Measurements from ENCODE around the gene CDC42BPA. TPM values are rescaled to one million over a fixed set of nuclear protein-coding genes. Genes with fewer than 3 reads are reported as not detected.
A peak's percentile ranks its signal among the peaks of the same experiment; 100 is the strongest.

The CDC42BPA gene
- total and polyA plus RNA-seq, 2 of the 13 experiments (the other 11 are each of a cell fraction or from before 2014, with no cell fraction given), result 6.5 to 16.0 TPM

- no peaks in the 10 kb centered on the region for H3K79me2 ChIP-seq (ENCODE audit: insufficient read depth, low read length)
- FAIRE-seq (no peak), ATAC-seq (no peak), DNase-seq (ENCODE audit: low spot score) (no peak)
- in situ Hi-C loops (cut with HindIII; ENCODE audit: extremely low pct_ligation_motif_present, low pct_unique_long_range_greater_than_20kb), result no loop called here
- no peaks in the 10 kb centered on the region for H3K36me3 ChIP-seq (replicated peaks in 1 of 2; ENCODE audit: control insufficient read depth in 1 of 2, insufficient read depth in 2 of 2, low read length in 2 of 2)
- peak; percentile 63 for TF ChIP-seq CEBPB (IDR thresholded peaks at IDR 0.05; ENCODE audit: borderline replicate concordance, low read depth, low read length)
- no peak for TF ChIP-seq HNF4A (CRISPR knock-in tag; IDR thresholded peaks at IDR 0.05)
- TF ChIP-seq ZNF770 (CRISPR knock-in tag; IDR thresholded peaks at IDR 0.05), result no peak
- 37% methylated on average over 13 of the region's 15 CpGs for WGBS (ENCODE audit: low lambda C conversion rate)
- no TSS peak for BruUV-seq (replicated peaks)
- ChIA-PET POLR2A (no interaction called here), CTCF (ENCODE audit: low intra/inter-chr PET ratio, low total read pairs) (no interaction called here)
- H3K9me3 ChIP-seq (ENCODE audit: low read length), result no peaks in the 10 kb centered on the region
- H2AFZ ChIP-seq (ENCODE audit: low read length), result no peak overlapping the region
- H3K27me3 ChIP-seq (ENCODE audit: control insufficient read depth in 1 of 2, insufficient read depth in 2 of 2, low read length in 2 of 2), result peaks cover 0 to 16% of the 10 kb centered on the region in 2 experiments; a peak in 1 of 5 replicates
- no peaks in the 10 kb centered on the region for H4K20me1 ChIP-seq (ENCODE audit: insufficient read depth, low read length)
- intact Hi-C loops (cut with micrococcal nuclease; ENCODE audit: unreplicated experiment), result no loop called here
- peaks cover 15% of the 10 kb centered on the region for H3K4me1 ChIP-seq (ENCODE audit: insufficient read depth, low read length)
- no peak overlapping the region for H3K9ac ChIP-seq (ENCODE audit: insufficient read depth, low read depth, low read length)
- H3K4me2 ChIP-seq (ENCODE audit: low read depth, low read length), result no peak overlapping the region
- no peak overlapping the region for H3K4me3 ChIP-seq (replicated peaks in 1 of 3; ENCODE audit: insufficient read depth in 1 of 3, low read depth in 2 of 3, low read length in 3 of 3)
- H3K27ac ChIP-seq (ENCODE audit: extremely low read length, insufficient read depth, low read length), result no peak overlapping the region
Measured at GRCh38 chr1:227355542-227356245, 37.4 kb upstream of the CDC42BPA start.

GRCh38 chr1:227353186-227353585 is 34.9 kb upstream of the CDC42BPA start:
- no TSS peak for BruUV-seq (replicated peaks)
- DNase-seq (ENCODE audit: low spot score) (no peak), ATAC-seq (no peak)
- no peak for TF ChIP-seq ZBTB7B (CRISPR knock-in tag; IDR thresholded peaks at IDR 0.05)
- no peak for TF ChIP-seq ZNF749 (CRISPR knock-in tag; IDR thresholded peaks at IDR 0.05; ENCODE audit: borderline replicate concordance)
- no peak for TF ChIP-seq KLF15 (CRISPR knock-in tag; IDR thresholded peaks at IDR 0.05; ENCODE audit: borderline replicate concordance)
- TF ChIP-seq ATF7-NPFF (CRISPR knock-in tag; IDR thresholded peaks at IDR 0.05; ENCODE audit: low read depth), result no peak
- no peak for TF ChIP-seq FUBP1 (CRISPR knock-in tag; IDR thresholded peaks at IDR 0.05; ENCODE audit: borderline replicate concordance)
- no peak for TF ChIP-seq MXI1 (IDR thresholded peaks at IDR 0.05; ENCODE audit: borderline replicate concordance, low read depth, low read length)
- TF ChIP-seq ZBTB44 (CRISPR knock-in tag; IDR thresholded peaks at IDR 0.05), result no peak
- TF ChIP-seq SP4 (CRISPR knock-in tag; IDR thresholded peaks at IDR 0.05), result no peak
- TF ChIP-seq NBN (conservative IDR thresholded peaks at IDR 0.05), result no peak
- no peak for TF ChIP-seq PTBP1 (IDR thresholded peaks at IDR 0.05; ENCODE audit: low read depth, low read length, poor library complexity, severe bottlenecking)

More at GRCh38 chr1:227353186-227353585, 34.9 kb upstream of the CDC42BPA start:
- H4K20me1 ChIP-seq (ENCODE audit: insufficient read depth, low read length), result no peaks in the 10 kb centered on the region
- H2AFZ ChIP-seq (ENCODE audit: low read length), result no peak overlapping the region
- no peak overlapping the region for H3K4me3 ChIP-seq (replicated peaks in 1 of 3; ENCODE audit: insufficient read depth in 1 of 3, low read depth in 2 of 3, low read length in 3 of 3)
- peaks cover 0 to 8% of the 10 kb centered on the region in 2 experiments; a peak in 1 of 5 replicates for H3K27me3 ChIP-seq (ENCODE audit: control insufficient read depth in 1 of 2, insufficient read depth in 2 of 2, low read length in 2 of 2)
- H3K36me3 ChIP-seq (replicated peaks in 1 of 2; ENCODE audit: control insufficient read depth in 1 of 2, insufficient read depth in 2 of 2, low read length in 2 of 2), result no peaks in the 10 kb centered on the region
- ChIA-PET POLR2A (no interaction called here), CTCF (ENCODE audit: low intra/inter-chr PET ratio, low total read pairs) (no interaction called here)
- no peak overlapping the region for H3K9ac ChIP-seq (ENCODE audit: insufficient read depth, low read depth, low read length)
- in situ Hi-C loops (cut with HindIII; ENCODE audit: extremely low pct_ligation_motif_present, low pct_unique_long_range_greater_than_20kb), result no loop called here
- H3K4me1 ChIP-seq (ENCODE audit: insufficient read depth, low read length), result peaks cover 15% of the 10 kb centered on the region
- no peaks in the 10 kb centered on the region for H3K9me3 ChIP-seq (ENCODE audit: low read length)
- intact Hi-C loops (cut with micrococcal nuclease; ENCODE audit: unreplicated experiment), result no loop called here
- H3K27ac ChIP-seq (ENCODE audit: extremely low read length, insufficient read depth, low read length), result no peak overlapping the region
- H3K79me2 ChIP-seq (ENCODE audit: insufficient read depth, low read length), result no peaks in the 10 kb centered on the region
- H3K4me2 ChIP-seq (ENCODE audit: low read depth, low read length), result no peak overlapping the region
- no peak for FAIRE-seq
- WGBS (ENCODE audit: low lambda C conversion rate), result 13% methylated on average over 4 of the region's 4 CpGs
